Dedifferentiated amniotic fluid mesenchymal stem cell (primary cell): ENCODE results near the gene TUNAR.

Source experiments
- DNase-seq: peaks from one replicate; pipeline ENCODE4 v3.0.0-alpha.2; 2016; ENCODE audit errors: extremely low spot score

Gene TUNAR

DNA sequence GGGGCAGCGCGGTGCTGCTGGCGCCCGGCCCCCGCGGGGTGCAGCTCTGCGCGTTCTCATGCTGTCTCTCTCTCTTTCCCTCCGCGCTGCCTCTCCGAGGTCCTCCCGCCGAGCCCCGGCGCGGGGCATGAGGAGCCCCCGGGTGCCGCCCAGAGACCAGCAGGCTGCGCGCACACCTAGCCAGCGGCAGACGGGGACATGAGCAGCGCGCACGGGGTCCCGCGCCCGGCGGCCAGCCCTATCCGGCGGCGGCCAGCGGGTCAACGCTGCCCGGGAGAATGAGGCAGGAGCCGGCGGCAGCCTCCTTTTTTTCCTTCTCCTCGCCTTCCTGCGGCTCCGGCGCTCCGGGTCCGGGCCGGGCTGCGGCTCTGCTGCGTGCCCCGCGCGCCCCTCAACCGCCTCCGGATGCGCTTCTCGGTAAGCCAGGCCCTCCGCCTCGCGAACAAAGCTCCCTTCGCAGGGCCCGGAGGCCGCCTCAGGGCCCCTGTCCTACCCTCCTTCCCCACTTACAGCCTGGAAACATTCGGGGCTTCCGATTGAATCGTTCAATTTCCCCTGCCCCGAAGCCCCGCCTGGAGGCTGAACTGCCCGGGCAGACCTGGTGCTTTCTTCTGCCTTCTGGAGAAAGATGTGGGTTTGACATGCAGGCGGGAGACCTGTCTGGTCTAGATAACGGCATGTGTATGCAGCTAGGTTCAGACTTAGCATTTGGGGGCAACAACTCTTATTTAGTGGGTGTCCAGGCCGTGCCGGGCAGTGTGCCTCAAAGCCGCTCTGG is at the start of gene TUNAR:
TSS of gene TUNAR (plus strand) at position 72 of the 778 bp plus-strand sequence.
- DNase-seq = no peak

DNA sequence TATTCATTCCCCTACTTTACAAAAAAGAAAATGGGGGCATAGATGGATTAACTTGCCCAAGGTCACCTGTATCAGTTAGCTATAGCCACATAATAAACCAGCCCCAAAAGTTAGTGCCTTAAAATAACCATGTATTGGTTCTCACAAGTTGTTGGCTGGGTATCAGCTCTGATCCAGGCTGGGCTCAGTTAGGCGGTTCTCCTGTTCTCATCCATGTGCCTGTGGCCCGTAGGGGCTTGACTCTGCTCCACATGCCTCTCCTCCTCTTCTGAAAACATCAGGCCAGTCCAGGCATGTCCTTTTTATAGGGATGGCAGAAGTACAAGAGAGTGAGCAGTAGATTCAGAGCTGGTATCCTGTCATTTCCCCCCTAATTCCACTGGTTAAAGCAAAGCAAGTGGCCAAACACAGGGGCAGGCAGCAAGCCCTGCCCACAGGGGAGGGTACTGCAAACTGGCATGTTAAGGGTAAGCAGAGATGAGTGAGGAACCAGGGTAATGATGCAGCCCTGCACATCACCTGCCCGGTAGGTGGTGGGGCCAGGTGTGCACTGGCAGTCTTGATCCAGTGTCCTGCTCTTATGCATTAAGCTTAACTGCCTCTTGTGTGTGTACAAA is 47.9 kb upstream of the TUNAR start:
- no peak for DNase-seq

DNA sequence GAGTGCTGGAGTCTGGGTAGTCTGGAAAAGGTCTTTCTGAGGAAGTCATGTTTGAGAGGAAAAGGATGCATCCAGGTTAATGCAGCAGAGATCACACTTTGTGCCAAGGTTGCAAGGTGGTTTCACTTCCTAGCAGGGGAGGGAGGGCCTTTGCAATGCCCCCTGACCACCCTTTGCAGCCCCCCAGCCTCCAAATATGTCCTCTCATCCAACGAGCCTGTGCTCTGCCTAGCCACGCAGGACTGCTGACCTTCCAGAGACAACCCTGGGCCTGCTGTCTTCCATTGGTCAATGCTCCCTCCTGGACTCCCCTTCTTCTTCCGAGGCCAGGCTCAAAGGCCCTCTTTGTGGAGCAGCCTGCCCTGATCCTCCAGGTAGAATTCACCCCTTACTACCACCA is 47.3 kb upstream of the TUNAR start:
- no peak for DNase-seq

DNA sequence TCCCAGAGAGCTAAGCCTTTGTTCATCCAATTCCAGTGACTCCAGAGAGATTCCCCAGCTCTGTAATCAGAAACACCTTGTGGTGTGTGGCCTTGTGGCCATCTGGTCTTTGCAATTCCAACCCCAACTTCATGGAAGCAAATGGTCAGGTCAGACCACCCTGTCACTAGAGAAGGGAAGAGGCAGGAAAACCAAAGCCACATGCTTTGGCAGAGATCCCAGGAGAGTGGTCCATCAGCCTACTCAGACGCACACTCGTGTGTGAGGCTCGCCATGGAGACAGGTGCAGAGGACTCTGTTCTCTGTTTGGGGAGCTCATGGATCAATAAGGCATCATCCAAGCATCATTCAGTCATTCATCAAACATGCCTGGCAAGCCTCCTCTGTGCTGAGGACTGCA is 46.2 kb upstream of the TUNAR start:
- DNase-seq = no peak

DNA sequence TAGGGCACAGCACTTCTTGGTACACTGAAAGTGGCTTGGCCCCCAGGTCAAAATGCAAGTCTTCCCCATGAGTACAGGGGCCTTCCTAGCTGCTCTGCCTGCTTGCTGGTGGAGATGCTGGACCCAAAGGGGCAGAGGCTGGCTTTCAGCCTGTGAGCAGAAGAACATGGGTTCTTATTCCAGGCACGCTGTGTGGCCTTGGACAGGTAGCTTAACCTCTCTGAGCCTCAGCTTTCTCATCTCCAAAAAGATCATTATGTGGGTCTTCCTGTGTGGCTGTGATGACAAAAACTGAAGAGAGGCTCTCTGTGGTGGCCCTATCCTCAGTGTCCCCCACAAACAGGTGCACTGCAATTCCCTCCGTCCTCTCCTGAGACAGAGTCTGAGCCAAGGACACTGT is 45.6 kb upstream of the TUNAR start:
- DNase-seq = no peak

DNA sequence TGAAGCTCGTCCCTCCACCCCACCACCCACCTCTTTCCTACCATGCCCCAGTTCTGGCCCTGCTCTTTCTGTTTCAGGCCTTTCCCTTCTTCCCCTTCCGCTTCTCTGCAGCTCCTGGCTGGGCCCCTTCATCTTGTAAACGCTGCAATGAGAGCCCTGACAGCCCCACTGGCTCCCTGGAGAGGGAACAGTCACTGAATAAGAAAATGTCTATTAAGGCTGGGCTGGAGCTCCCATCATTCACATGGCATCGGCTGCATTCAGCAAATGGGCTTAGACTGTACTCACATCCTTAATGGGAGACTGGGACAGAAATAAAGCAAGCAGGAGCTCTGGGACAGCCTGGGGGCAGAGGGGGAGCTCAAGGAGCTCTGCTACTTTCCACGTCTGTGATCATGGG is 45.2 kb upstream of the TUNAR start:
- DNase-seq = no peak

DNA sequence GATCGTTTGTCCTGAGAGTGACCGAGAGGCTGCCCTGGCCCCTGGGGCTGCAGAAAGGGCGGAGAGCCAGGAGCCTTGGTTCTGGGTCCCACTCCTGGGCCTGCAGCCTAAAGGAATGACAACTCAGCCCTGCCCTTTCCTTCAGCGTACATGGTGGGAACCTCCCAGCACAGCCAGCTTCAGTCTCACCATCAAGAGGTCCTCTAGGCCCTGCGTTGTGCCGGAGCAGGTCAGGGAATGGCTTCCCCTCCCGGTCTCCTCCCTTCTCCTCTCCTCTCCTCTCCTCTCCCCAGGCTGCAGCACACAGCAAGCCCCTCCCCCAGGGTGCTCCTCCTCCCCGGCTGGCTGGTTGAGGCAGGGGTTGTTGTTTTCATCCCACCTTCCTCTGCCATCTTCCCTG is 44.6 kb upstream of the TUNAR start:
- DNase-seq = no peak

DNA sequence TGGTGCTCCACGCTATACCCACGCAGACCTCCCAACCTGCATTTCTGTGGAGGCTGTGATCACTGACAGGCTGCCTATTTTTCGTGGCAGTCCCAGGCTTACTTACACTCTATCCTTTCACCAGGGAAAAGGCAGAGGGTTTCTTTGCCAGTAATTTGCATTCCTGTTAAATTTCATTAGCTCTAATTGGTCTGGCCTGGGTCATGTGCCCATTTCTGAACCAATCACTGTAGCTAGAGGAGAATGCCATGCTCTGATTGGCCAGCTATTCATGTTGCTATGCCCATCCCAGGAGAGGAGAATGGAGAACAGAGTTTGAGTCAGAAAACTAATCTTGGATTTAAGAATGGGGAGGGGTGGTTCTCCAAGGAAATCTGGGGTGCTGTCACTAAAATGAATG is 43.2 kb upstream of the TUNAR start:
- DNase-seq = no peak

DNA sequence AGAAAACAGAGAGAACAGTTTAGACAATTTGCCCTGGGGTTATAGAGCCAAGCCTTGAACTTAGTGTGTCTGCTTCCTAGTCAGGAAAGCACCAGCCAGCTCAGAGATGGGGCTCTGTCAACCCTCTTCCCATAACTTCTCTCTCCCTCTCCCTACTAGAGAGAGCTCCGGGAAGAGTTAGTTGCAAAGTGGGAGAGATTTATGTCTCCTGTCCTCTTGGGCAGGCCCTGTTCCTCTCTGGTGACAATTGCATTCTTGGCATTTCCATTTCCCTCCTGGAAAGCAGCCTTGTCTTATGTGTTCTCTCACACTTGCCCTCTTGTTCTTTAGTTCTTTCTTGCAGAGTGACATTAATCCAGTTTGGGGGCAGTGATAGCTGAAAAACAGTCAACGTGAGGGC is 42.1 kb upstream of the TUNAR start:
- DNase-seq = no peak

DNA sequence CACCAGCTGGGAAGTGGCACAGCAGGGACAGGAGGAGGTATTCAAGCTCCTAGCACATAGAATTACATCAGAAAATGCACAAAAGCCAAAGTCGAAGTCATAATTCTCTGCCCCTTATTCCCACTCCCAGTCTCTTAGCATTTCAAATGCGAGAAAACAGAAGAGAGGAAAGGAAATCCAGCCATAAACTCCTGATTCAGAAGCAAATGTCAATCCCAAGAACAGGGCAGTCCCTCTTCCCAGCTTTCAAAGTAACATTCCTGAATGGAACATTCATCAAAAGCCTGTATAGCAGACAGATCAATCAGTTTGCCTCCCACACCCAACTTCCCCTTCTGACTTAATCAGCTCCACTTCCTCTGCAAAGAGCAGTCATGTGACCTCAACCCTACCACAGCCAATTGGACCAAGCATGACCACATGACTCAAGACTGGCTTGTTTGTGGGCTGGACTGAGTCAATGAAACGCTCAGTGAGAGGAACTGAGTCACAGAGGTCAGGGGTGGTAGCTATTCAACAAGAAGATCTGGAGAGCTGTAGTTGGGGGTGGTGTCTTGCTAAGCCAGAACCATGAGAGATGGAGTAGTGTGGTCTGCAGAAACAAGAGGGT is 41.4 kb upstream of the TUNAR start:
- DNase-seq = no peak

DNA sequence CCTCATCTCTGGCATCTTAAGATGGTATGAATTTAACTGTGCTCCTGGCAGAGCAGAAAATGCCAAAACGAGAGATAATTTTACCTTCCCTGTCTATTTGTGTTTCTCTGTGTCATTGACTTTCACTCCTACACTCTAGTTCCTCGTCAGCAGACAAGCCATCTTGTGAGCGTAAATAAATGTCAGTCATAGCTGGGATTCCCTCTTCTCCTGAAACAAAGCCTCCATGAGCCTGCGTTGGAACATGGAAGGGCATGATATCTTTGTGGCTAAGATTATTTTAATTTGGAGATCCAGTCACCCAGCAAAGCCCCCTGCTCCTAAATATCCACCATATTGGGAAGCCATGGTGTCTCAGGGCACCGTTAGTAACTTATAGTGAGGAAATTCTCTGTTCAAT is 37.8 kb upstream of the TUNAR start:
- no peak for DNase-seq

DNA sequence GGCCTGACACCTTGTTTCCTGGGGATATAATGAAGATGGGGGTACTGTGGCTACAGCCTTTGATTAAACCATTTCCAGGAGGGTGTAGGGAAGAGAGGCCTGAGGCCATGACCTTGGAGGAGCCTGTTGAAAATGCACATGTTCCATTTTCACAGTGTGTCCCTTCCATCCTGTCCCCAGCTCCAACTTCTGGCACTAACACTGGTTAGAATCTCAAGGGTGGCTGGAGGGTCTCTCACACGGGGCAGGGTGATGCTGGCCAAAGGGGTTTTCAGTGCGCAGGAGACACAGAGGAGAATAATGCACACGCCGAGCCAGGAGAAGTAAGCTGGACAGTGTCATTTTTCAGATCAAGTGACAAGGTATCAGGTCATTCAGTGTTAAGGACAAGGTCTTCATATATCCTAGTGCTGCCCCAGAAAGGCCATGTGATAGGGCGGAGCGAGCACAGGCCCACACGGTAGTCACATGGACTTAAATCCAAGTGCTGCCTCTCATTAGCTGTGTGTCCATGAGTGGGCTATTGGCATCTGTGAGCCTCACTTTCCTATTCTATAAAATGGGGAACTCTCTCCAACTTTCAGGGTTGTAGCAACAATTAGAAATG is 36.4 kb upstream of the TUNAR start:
- DNase-seq = no peak

DNA sequence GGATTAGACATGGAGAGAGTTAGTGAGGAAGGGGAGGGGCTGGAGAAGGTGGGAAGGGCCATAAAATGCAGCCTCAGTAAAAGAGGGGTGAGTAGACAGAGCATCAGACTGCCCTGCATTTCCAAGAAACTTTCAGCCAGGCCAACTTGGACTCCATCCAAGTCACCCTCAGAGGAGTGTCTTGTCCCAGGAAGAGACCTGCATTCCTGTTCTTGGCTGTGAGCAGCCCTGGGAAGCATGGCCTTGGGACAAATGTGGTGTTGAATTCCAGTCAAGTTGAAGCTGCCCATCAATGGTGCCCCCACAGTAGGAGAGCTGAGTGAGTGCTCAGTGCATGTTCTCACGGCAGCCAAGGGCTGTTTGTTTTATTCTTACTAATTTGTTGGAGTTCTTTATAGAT is 35.0 kb upstream of the TUNAR start:
- no peak for DNase-seq

DNA sequence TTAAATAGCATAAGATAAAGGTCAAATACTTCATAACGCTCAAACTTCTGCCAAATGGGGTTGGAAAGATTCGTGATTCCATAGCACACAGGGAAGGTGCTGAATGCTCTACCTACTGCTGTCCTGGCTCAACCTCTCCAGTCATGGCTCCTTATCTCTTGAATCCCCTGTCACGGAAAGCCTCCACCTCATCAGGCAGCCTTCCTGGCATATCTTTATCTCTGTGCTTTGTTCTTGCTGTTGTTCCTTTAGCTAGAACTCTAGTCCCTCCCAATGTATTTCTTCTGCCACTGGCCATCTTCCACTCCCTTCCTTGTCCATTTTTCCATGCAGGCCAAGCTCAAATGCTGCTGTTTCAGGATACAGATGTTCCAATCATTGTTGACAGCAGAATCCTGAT is 26.9 kb upstream of the TUNAR start:
- DNase-seq = no peak

DNA sequence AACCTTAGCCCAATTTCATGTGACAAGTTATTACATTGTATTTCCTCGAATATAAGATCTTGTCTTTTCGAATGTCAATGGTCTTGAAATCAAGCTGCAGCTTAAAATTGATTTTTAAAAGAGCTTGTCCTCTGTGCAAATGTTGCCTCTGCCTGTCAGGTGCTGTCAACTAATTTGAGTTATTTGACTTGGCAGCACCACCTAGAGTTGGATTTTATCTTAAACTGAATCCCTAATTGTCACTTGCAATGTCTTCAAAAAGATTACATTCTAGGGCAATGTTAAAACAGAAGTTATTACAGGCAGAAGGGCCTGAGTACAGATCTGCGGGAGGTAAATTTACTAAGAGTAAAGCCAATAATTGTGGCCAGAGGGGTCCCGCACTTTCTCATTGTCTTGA is 26.2 kb upstream of the TUNAR start:
- no peak for DNase-seq

DNA sequence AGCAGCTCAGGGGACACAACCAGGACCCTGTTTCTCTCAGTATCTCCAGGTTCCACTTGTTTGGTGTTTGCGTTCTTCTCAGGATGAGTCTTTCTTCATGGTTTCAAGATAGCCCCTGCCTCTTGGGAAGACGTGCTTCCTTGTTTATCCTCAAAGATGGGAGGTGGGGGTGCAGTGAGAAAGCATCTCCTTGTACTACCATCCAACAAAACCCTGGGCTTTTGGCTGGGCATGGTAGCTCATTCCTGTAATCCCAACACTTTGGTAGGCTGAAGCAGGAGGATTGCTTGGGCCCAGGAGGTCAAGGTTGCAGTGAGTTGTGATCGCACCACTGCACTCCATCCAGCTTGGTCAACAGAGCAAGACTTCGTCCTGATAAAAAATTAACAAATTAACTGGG is 21.0 kb upstream of the TUNAR start:
- no peak for DNase-seq

DNA sequence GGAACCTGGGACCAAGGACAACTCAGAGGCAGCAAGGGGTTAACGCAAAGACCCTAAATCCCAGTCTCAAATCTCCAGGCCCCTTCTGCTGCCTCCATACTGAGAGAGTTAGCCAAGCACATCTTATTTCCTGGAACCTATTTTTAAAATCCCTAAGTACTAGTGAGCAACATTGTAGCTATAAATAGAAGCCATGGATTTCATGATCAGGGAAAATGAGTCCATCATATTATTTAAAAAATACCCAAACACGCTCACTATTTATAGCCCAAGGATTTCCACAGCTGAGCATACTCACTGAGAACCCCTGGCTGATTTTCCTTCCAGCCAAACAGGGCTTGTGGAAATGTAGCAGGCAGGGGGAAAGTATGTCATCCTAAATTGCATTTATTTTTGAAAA is 19.4 kb upstream of the TUNAR start:
- no peak for DNase-seq

DNA sequence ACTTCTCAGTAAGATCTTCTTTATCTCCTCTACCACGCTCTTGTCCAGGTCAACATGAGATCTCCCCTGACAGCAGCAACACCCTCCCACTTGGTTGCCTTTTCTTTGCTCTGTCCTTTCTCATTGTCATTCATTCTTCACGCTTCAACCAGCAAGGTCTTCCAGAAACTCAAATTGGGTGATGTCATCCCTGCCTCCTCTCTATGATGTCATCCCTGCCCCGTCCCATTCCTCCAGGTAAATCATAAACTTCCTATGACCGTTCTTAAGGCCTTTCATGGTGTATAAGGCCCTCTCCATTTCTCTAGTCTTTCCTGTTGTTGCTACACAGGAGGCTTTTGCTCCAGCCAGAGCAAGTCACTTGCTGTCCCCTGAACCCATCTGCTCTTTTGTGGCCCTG is 17.7 kb upstream of the TUNAR start:
- DNase-seq = no peak

DNA sequence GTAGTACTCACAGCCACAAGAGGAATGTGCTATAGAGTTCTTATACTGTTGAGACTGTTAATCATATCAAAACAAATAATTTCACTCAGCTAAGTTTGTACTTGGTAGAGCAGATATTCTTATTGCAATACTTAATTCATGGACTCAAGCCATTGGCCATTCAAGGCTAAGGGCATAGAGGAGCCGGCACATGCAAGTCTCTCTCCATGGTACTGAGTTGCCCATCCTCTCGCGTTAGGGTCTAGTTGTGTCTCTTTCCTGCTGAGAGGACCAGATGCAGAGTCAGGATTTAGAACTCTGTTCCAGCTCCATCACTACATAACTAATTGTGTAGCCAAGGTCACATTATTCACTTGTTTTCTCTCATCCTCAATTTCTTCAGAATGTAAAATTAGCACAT is 14.4 kb upstream of the TUNAR start:
- no peak for DNase-seq

DNA sequence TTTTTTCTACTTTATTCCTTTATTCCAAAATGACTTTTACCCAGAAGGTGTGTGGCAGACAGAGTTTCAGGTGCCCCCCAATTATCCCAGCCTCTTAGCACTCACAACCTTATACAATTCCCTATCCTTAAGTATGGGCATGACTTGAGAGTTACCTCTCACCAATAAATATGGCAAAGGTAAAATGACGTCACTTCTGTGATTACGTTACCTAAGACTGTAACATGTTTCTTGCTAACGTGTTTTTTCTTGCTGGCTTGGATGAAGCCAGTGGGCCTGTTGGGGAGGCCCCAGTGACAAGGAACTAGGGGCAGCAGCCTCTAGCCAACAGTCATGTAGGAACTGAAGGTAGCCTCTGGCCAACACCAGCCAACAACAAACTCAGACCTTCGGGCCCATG is 13.3 kb upstream of the TUNAR start:
- DNase-seq = no peak

DNA sequence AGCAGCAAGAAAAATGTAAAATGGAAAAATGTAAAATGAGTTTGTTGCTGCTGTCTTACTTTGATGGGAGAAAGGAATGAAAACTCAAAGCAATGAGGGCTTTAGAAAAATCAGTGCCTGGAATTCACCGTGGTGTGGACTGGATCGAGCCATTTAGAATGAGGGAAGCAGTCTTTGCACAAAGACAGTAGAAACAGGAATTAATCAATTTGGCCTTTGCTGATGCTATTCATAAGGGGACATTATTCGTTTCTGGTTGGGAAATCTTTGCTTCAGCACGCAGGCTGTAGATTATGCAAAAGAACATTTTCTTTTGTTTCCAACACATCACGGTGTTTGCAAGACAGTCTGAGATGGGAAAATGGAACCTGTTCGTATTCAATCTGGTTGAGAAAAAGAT is 6.9 kb upstream of the TUNAR start:
- no peak for DNase-seq

DNA sequence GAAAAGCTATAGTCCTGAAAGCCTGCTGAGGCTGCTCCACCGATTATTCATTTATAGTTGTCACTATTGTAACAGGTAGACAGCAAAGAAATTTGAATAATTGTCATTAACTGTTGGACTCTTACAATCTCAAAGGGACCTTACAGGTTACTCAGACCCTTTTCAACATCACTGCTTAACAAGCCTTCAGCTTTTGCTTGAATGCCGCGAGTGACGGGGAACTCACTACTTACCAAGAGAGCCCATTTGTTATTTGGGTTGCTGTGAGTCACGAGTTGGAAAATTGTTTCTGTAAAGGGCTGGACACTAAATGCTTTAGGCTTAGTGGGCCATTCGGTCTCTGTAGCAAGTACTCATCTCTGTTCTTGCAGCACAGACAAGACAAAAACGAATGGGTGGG is 5.9 kb upstream of the TUNAR start:
- no peak for DNase-seq

DNA sequence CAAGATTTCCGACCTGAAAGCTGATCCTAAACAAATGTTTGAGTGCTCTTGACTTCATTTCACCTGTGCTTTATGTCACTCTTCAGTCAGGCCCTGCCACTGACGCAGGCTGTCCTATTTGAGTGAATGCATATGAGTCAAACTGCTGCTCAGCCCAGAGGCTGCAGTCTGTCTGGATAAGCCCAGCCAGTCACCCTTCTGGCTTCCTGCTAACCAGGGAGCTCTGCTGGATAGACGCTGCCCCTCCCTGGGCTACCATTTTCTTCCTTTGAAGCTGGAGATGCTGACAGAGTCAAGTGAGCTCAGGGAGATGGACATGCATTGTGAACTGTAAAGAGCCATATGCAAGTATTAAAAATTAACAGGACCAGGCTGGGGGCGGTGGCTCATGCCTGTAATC is 5.1 kb upstream of the TUNAR start:
- no peak for DNase-seq
